ENCODE results near the gene KNCN.

DNA sequence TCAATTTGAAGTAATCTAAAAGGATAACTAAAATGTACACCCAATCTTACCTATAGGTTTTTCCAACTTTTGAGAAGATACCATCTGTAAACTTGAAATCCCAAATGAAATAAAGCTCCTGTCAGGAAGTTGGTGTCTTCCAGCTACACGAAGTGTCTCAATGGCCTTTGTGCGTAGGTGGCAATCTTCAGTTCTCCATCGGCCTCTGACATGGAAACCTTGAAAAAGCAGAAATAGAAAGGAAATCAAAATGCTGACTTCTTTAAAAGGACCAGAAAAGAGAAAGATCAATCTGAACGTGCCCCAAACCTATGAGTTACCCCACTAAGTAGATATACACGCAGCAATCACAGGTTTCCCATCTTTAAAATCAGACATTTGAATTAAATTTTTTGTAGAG, 42.6 kb upstream of the KNCN start:
- TF ChIP-seq, protein P1, sequence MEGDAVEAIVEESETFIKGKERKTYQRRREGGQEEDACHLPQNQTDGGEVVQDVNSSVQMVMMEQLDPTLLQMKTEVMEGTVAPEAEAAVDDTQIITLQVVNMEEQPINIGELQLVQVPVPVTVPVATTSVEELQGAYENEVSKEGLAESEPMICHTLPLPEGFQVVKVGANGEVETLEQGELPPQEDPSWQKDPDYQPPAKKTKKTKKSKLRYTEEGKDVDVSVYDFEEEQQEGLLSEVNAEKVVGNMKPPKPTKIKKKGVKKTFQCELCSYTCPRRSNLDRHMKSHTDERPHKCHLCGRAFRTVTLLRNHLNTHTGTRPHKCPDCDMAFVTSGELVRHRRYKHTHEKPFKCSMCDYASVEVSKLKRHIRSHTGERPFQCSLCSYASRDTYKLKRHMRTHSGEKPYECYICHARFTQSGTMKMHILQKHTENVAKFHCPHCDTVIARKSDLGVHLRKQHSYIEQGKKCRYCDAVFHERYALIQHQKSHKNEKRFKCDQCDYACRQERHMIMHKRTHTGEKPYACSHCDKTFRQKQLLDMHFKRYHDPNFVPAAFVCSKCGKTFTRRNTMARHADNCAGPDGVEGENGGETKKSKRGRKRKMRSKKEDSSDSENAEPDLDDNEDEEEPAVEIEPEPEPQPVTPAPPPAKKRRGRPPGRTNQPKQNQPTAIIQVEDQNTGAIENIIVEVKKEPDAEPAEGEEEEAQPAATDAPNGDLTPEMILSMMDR (IDR thresholded peaks at IDR 0.05; ENCODE audit: low read depth, low read length, poor library complexity, severe bottlenecking) = no peak
- TF ChIP-seq EZH2phosphoT487 (IDR thresholded peaks at IDR 0.05; ENCODE audit: borderline replicate concordance, low read length) = no peak
